H1 (cell line): Measurements from ENCODE around the gene EPHA2. TPM values are rescaled to one million over a fixed set of nuclear protein-coding genes. Genes with fewer than 3 reads are reported as not detected.

Experiments
- CEBPB ChIP-seq: IDR thresholded peaks from 2 replicates; pipeline ENCODE4 v1.6.1; 2012; ENCODE audit warnings: low read depth, low read length
- KDM4A ChIP-seq: IDR thresholded peaks from one replicate; pipeline ENCODE4 v1.7.1; 2012; ENCODE audit warnings: low read depth, mild to moderate bottlenecking, moderate library complexity, low read length, inconsistent platforms; ENCODE audit not compliant: severe bottlenecking
- POLR2A ChIP-seq, 2 experiments: IDR thresholded peaks; 1 replicate in 1 of 2; 2 replicates in 1 of 2; pipeline ENCODE4 v1.6.1; 2011; ENCODE audit warnings: low read depth in 2 of 2, low read length in 2 of 2, mild to moderate bottlenecking in 2 of 2; ENCODE audit errors: control extremely low read depth in 1 of 2
- polyA plus RNA-seq, 7 experiments: library from polyadenylated mRNA; depleted of rRNA in 3 of 7; stranded (reverse) in 5 of 7; unstranded in 2 of 7; fragments of >200 nt in 5 of 7; fragments of 200-250 nt in 2 of 7; gene quantifications; 1 replicate in 5 of 7; 2 replicates in 1 of 7; 4 replicates in 1 of 7; pipeline versions ENCODE4 v1.2.1 to v1.2.3, GENCODE V29; 2011 to 2013; ENCODE audit warnings: missing spikeins in 2 of 7, mixed read lengths in 2 of 7
- total RNA-seq: library from RNA; stranded (reverse); fragmentation: NEBNext Ultra II Directional; extraction: Animal tissue kit (Norgen Biotek cat#: 25700); gene quantifications from 2 replicates; pipeline ENCODE4 v1.2.1, GENCODE V29; 2021

The EPHA2 gene
- total and polyA plus RNA-seq, 2 of the 8 experiments (the other 6 are each of a cell fraction or from before 2014, with no cell fraction given): 26.8 to 33.6 TPM

DNA sequence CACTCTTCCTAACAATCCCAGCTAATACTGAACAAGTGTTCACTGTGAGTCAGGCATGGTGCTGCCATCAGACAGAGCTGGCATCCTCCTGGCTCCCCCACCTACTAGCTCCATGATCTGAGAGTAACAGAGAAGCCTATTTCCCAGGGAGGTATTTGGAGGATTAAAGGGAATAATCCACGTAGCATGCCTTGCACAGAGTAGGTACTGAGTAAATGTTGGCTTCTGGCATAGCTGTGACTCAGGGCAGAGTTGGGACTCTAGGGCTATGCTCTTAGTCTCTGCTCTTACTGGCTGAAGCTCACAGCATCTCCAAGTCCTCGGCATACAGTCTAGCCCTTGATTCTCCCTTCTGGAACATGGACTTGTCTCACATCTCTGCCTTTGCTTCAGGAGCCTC is 48.3 kb upstream of the EPHA2 start (continued):
- TF ChIP-seq KDM4A (no peak), POLR2A (IDR thresholded peaks at IDR 0.05; ENCODE audit: control extremely low read depth in 1 of 2, low read depth in 2 of 2, low read length in 2 of 2) (no peak), CEBPB (no peak)
